Suppressor macrophage treated with lipopolysaccharide for 1 hour (primary cell): ENCODE results near the gene HSD17B4.
"Not testable (repeated sequence)": the region's sequence is repeated elsewhere in the genome, so short reads cannot be mapped to it uniquely, and the experiment has no call there.

Source experiments
- DNase-seq, 3 donors: peaks; one replicate each; pipeline ENCODE4 v3.0.0-alpha.2; 2020 to 2022

The HSD17B4 gene

GRCh38 chr5:119452373-119453039 lies at the start of gene HSD17B4:
HSD17B4 (plus strand) TSS chr5:119452497; CDS start chr5:119452576, 79 bp downstream.
- peak; percentile 87 to 93 (median 92) for DNase-seq

DNA sequence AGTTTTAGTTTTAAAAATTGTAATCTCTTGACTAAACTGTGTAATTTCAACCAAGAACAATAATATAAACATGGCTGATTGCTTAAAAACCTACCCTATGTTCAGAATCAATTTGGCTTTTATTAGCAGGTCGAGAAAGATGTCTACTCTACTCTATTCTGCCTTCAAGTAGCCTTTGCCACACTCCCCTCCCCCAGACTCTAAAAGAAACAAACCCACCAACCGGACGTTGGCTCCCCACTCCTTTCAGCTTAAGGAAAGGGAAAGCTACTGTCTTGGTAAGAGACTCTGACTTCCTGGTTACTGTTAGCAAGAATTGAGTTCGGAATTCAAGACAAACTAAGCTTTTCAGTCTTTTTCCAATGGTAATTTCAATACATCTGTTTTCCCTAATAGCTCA lies 49.7 kb upstream of the HSD17B4 start:
- DNase-seq: no peak

- peak in 2 of 3 donors; percentile 16 to 33 for DNase-seq
Measured at GRCh38 chr5:119404033-119404432, 48.3 kb upstream of the HSD17B4 start.

DNA sequence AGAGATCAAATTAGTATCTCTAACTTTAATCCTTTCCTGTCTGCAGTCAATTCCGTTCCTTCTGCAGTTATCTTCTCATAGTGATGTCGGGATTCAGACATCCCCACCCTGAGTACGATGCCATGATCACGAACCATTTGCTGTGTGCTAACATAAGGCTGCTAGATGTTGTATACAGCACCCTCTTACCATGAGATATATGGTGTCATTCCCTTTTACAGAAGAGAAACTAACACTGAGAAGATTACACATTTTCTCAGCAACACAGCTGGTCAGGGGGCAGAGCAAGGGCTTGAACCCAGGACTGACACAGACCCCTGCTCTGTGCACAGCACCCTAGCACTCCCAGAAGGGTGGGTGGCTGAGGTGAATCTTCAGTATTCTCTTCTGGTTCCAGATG lies 46.9 kb upstream of the HSD17B4 start:
- peak in 1 of 3 donors; percentile 36 for DNase-seq

- peak in 2 of 3 donors; percentile 47 to 74 for DNase-seq
Measured at GRCh38 chr5:119406551-119407110, 45.7 kb upstream of the HSD17B4 start.

DNA sequence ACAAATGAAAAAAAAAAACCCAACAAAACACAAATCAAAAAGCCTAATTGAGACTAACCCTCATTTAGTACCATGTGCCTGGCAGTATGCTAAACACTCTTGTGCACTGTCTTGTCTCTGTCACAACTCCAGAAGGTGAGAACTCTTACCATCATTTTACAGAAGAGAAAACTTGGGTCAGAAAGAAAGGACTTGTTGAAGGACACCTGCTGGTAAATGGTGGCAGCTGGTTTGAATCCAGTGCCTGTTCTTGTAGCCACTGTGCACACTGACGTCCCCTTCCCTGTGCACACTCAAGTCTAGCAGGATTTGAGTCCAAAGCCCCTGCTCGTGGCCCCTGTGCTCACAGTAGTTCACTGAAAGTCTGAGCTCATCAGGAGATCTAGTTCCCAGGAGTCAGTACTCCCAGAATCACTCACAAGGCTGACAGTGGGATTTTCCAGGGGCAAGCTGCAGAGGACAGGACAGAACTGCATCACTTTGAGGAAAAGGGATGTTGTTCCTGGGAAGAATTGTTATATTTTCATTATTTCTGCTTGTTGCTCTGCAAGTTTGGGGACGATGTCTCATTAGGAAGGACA lies 43.0 kb upstream of the HSD17B4 start:
- DNase-seq: no peak

- peak in 1 of 3 donors; percentile 36 for DNase-seq
Measured at GRCh38 chr5:119410448-119411159, 41.7 kb upstream of the HSD17B4 start.

DNA sequence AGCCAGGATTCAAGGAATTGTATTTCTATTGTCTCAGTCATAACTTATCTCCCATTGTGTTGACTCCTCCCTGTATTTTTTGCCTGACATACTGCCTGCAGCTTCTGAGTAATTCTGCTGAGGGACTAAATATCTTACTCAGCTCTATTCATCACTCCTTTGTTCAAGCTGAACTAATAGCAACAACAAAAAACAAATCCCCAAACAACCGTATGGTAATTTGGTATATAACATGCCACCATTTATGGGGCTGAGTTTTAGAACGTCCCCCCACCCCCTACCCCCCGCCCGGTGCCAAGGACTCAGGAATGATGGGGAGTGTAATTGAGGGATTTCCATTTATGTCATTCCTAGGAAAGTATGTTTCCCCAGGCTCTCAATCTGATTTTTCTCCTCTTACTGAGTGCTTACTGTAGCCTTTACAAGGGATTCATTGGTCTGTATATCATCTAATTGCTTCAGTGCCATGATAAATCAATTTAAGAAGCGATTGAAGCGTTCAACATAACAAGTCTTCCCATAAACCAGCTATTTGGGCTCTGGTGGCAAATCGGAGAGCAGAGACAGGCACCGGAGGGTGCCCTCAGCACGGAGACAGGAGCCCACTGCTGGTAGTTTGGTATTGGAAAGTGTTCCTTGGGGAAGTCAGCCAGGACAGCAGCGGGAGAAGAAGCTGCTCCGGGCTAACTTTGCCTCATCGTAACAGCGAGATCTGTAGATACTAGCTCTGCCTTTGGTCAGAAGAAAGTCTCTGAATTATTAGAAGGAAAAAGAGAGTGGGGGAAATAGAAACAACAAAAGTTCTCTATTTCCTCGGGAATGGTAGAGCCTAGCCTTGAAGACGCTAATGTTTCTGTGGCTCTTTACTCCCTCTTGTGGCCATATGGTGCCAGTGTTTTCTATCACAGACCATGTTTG lies 40.7 kb upstream of the HSD17B4 start:
- DNase-seq: peak; percentile 76 to 88 (median 85)

GRCh38 chr5:119412279-119413227 lies 39.7 kb upstream of the HSD17B4 start:
- no peak for DNase-seq

- DNase-seq: peak; percentile 73 to 85 (median 81)
Measured at GRCh38 chr5:119414124-119414734, 38.1 kb upstream of the HSD17B4 start.

DNA sequence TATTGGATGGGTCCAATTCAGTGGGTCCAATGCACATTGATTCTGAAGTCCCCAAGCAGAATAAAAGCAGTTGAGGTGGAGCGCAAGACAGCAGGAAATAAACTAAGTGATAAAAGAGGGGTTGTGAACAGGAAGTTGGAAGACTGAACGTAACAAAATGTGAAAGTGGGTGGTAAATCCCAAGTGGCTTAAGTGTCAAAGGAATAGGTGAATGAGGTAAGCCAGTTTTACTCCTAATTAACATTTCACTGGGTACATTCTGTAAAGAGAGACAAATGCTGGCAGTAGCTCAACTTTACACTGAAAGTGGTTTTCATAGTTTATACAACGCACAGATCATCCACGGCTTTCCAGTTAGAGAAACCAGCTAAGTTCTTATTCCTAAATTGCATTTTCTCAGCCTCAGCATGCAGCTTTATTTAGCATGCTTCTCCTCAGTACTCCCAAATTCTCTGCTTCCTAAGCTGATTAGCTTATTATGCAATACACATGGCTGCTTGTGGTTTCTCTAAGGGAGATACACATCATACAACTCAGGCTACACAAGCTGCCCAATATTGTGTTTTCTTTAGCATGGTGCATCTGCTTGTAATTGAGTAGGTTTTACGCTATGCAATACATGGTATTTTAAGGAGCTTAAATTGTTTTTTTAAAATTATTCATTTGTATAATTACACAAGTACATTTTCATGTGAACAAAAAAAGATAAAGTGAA lies 34.2 kb upstream of the HSD17B4 start:
- peak in 1 of 3 donors; percentile 44 for DNase-seq

DNA sequence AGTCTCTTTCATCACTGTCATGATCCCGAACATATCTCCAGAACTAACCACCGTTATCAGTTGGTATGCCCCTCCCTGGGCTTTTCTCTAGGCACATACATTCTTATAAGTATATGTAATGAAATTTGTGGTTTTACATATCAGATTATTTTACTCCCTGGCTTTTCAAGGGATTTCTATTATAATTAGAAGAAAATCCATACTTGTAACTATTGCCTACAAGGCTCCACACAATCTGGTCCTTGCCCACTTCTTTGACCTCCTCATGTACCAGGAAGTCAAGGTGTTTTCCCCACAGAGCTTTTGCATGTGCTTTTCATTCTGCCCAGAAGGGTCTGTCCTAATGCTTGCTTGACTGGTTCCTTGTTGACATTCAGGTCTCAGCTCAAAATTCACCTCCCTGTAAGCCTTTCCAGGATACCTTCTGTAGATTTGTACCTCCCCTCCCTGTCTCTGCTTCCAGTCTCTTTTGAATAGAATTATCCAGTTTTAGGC lies 33.6 kb upstream of the HSD17B4 start:
- no peak for DNase-seq

GRCh38 chr5:119420169-119420568 lies 32.1 kb upstream of the HSD17B4 start:
- peak; percentile 50 to 68 (median 67) for DNase-seq

- DNase-seq: peak; percentile 69 to 78 (median 77)
Measured at GRCh38 chr5:119426057-119426456, 26.2 kb upstream of the HSD17B4 start.

DNA sequence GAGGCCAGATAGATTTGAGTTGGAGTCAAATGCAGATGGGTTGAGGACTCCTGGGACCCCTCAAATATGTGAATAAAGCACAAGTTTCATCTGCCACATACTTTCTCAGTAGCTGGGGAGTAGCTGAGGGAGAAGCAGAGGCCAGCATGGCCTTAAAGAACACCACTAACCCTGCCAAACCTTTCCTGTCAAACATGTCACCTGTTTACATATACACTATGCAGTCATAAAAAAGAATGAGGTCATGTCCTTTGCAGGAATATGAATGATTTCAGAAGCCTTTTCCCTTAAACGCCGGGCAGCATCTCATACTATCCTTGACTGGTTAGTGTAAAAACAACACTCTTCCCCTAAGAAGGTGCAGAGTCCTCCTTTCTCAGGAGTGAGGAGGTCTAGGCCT lies 25.2 kb upstream of the HSD17B4 start:
- peak; percentile 31 to 67 (median 34) for DNase-seq

- peak; percentile 66 to 85 (median 71) for DNase-seq
Measured at GRCh38 chr5:119427596-119427995, 24.7 kb upstream of the HSD17B4 start.

- DNase-seq: peak; percentile 71 to 81 (median 75)
Measured at GRCh38 chr5:119428166-119428565, 24.1 kb upstream of the HSD17B4 start.

DNA sequence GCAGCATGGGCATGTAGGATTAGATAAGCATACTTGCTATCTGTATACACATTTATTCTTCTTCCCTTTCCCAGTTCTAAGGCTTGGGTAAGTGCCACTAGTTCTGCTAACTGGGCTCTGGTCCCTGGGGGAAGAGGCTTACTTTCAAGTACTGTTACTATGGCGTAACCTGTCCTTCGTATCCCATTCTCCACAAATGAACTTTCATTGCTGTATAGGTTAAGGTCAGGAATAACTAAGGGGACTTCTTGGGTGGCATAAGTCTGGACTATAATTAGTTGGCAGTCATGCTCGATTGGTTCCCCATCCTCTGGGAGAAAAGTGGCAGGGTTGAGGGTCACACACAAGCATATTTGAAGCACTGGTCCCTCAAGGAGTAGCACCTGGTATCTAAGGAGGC lies 23.7 kb upstream of the HSD17B4 start:
- peak in 2 of 3 donors; percentile 52 to 75 for DNase-seq

DNA sequence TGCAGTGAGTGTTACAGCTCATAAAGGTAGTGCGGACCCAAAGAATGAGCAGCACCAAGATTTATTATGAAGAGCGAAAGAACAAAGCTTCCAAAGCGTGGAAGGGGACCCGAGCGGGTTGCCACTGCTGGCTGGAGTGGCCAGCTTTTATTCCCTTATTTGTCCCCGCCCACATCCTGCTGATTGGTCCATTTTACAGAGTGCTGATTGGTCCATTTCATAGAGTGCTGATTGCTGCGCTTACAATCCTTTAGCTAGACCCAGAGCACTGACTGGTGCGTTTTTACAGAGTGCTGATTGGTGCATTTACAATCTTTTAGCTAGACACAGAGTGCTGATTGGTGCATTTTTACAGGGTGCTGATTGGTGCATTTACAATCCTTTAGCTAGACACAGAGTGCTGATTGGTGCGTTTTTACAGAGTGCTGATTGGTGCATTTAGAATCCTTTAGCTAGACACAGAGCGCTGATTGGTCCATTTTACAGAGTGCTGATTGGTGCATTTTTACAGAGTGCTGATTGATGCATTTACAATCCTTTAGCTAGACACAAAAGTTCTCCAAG lies 19.5 kb upstream of the HSD17B4 start:
- DNase-seq: not testable (repeated sequence)
